PFSK-1 (cell line): ENCODE data around the gene ADH1A.

Source experiments
- POLR2AphosphoS5 ChIP-seq: IDR thresholded peaks from 2 replicates; pipeline ENCODE4 v1.6.1; 2012; ENCODE audit warnings: low read depth, mild to moderate bottlenecking, control low read depth, low read length, moderate library complexity
- TF ChIP-seq, protein P1 (sequence below), 2 experiments: IDR thresholded peaks; 2 replicates each; pipeline versions ENCODE4 v1.6.1 to v1.8.0; 2011 to 2012; ENCODE audit warnings: low read depth in 2 of 2, low read length in 2 of 2, control low read depth in 1 of 2, inconsistent platforms in 1 of 2, mild to moderate bottlenecking in 1 of 2, moderate library complexity in 1 of 2; ENCODE audit not compliant: insufficient read depth in 1 of 2

DNA sequence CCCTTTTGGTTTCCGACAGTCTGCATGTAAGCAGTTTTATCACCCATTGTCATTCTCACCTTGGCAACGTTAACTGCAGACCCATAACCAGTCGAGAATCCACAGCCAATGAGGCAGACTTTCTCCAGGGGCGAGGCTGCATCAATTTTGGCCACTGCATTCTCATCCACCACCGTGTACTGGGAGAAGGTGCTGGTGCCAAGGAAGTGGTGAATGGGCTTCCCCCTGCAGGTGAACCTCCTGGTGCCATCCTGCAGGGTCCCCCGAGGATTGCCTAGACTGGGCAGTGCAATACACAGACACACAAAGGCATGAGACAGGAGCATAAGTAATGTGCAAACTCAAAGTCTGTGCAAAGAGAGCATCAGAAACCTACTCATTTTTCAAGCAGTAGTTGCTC, 25.1 kb upstream of the ADH1A start:
- TF ChIP-seq POLR2AphosphoS5: no peak
- TF ChIP-seq, protein P1, sequence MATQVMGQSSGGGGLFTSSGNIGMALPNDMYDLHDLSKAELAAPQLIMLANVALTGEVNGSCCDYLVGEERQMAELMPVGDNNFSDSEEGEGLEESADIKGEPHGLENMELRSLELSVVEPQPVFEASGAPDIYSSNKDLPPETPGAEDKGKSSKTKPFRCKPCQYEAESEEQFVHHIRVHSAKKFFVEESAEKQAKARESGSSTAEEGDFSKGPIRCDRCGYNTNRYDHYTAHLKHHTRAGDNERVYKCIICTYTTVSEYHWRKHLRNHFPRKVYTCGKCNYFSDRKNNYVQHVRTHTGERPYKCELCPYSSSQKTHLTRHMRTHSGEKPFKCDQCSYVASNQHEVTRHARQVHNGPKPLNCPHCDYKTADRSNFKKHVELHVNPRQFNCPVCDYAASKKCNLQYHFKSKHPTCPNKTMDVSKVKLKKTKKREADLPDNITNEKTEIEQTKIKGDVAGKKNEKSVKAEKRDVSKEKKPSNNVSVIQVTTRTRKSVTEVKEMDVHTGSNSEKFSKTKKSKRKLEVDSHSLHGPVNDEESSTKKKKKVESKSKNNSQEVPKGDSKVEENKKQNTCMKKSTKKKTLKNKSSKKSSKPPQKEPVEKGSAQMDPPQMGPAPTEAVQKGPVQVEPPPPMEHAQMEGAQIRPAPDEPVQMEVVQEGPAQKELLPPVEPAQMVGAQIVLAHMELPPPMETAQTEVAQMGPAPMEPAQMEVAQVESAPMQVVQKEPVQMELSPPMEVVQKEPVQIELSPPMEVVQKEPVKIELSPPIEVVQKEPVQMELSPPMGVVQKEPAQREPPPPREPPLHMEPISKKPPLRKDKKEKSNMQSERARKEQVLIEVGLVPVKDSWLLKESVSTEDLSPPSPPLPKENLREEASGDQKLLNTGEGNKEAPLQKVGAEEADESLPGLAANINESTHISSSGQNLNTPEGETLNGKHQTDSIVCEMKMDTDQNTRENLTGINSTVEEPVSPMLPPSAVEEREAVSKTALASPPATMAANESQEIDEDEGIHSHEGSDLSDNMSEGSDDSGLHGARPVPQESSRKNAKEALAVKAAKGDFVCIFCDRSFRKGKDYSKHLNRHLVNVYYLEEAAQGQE (IDR thresholded peaks at IDR 0.05; ENCODE audit: insufficient read depth in 1 of 2, low read depth in 2 of 2, low read length in 2 of 2): no peak
